ENCODE results near the gene EXOC5.
"Not testable (repeated sequence)": the region's sequence is repeated elsewhere in the genome, so short reads cannot be mapped to it uniquely, and the experiment has no call there.

The EXOC5 gene

GRCh38 chr14:57227083-57227482 is 41.6 kb downstream of the EXOC5 start:
- no peak overlapping the region for H3K4me3 ChIP-seq (ENCODE audit: low read length in 2 of 2)
- H3K27me3 ChIP-seq (ENCODE audit: control insufficient read depth in 2 of 2, insufficient read depth in 2 of 2, low read length in 2 of 2) = no peaks in the 10 kb centered on the region

DNA sequence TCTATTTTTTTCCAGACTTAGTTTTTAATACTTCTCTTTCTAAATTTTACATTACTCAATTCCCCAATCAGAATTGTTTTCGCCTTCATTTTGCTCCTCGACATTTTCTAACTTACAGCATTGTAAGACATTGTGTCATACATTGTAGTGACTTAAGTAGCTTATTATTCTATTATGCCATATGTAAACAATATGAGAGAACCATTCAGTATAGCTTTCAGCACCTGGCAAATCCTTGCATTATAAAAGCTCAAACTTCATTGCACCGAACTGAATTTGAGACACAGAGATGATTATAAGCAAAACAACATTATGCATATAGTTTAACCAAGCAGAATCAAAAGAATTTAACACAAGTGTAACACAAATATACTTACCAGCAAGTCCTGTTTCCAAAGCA is 46.8 kb downstream of the EXOC5 start:
- H3K4me1 ChIP-seq (ENCODE audit: control insufficient read depth in 2 of 2, insufficient read depth in 2 of 2, low read length in 2 of 2) = no peaks in the 10 kb centered on the region
- no peaks in the 10 kb centered on the region for H3K9me3 ChIP-seq (ENCODE audit: control insufficient read depth in 2 of 2, low read length in 2 of 2)
- H3K36me3 ChIP-seq (ENCODE audit: control insufficient read depth in 2 of 2, insufficient read depth in 2 of 2, low read length in 2 of 2) = peaks cover 16 to 24% of the 10 kb centered on the region in 2 donors
- H3K4me3 ChIP-seq (ENCODE audit: low read length in 2 of 2) = no peak overlapping the region
- no peaks in the 10 kb centered on the region for H3K27me3 ChIP-seq (ENCODE audit: control insufficient read depth in 2 of 2, insufficient read depth in 2 of 2, low read length in 2 of 2)
- H3K27ac ChIP-seq (ENCODE audit: low read depth in 2 of 2, low read length in 2 of 2) = no peak overlapping the region
- H3K9ac ChIP-seq (ENCODE audit: low read depth in 1 of 2, low read length in 2 of 2) = no peak overlapping the region

More at GRCh38 chr14:57227083-57227482, 41.6 kb downstream of the EXOC5 start:
- no peaks in the 10 kb centered on the region for H3K4me1 ChIP-seq (ENCODE audit: control insufficient read depth in 2 of 2, insufficient read depth in 2 of 2, low read length in 2 of 2)
- H3K36me3 ChIP-seq (ENCODE audit: control insufficient read depth in 2 of 2, insufficient read depth in 2 of 2, low read length in 2 of 2) = peaks cover 4 to 23% of the 10 kb centered on the region in 2 donors
- no peak overlapping the region for H3K27ac ChIP-seq (ENCODE audit: low read depth in 2 of 2, low read length in 2 of 2)
- no peaks in the 10 kb centered on the region for H3K9me3 ChIP-seq (ENCODE audit: control insufficient read depth in 2 of 2, low read length in 2 of 2)
- no peak overlapping the region for H3K9ac ChIP-seq (ENCODE audit: low read depth in 1 of 2, low read length in 2 of 2)

GRCh38 chr14:57212919-57213318 is 55.8 kb downstream of the EXOC5 start:
- no peaks in the 10 kb centered on the region for H3K9me3 ChIP-seq (ENCODE audit: control insufficient read depth in 2 of 2, low read length in 2 of 2)
- no peak overlapping the region for H3K27ac ChIP-seq (ENCODE audit: low read depth in 2 of 2, low read length in 2 of 2)
- H3K4me3 ChIP-seq (ENCODE audit: low read length in 2 of 2) = no peak overlapping the region
- H3K27me3 ChIP-seq (ENCODE audit: control insufficient read depth in 2 of 2, insufficient read depth in 2 of 2, low read length in 2 of 2) = no peaks in the 10 kb centered on the region
- H3K4me1 ChIP-seq (ENCODE audit: control insufficient read depth in 2 of 2, insufficient read depth in 2 of 2, low read length in 2 of 2) = no peaks in the 10 kb centered on the region
- peaks cover 32 to 39% of the 10 kb centered on the region in 2 donors for H3K36me3 ChIP-seq (ENCODE audit: control insufficient read depth in 2 of 2, insufficient read depth in 2 of 2, low read length in 2 of 2)
- no peak overlapping the region for H3K9ac ChIP-seq (ENCODE audit: low read depth in 1 of 2, low read length in 2 of 2)

DNA sequence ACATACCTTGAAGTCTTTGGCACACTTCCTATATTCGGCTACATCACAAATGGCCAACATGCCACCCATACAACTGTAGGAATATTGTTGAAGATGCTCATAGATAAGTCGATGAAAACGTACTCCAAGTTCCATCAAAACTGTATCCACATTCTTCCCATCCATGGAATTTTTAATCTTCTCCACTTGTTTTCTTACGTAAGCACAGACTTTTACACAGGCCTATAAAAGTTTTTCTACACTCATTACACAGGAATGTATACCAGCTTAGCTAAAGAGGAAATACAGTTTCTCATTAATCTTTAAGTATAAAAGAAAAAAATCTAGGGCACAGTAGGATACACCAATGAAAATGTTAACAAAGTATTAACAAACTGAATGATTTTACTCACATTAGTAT is 59.1 kb downstream of the EXOC5 start:
- no peak overlapping the region for H3K27ac ChIP-seq (ENCODE audit: low read depth in 2 of 2, low read length in 2 of 2)
- no peaks in the 10 kb centered on the region for H3K27me3 ChIP-seq (ENCODE audit: control insufficient read depth in 2 of 2, insufficient read depth in 2 of 2, low read length in 2 of 2)
- H3K9me3 ChIP-seq (ENCODE audit: control insufficient read depth in 2 of 2, low read length in 2 of 2) = no peaks in the 10 kb centered on the region
- H3K4me3 ChIP-seq (ENCODE audit: low read length in 2 of 2) = no peak overlapping the region
- no peaks in the 10 kb centered on the region for H3K4me1 ChIP-seq (ENCODE audit: control insufficient read depth in 2 of 2, insufficient read depth in 2 of 2, low read length in 2 of 2)
- H3K9ac ChIP-seq (ENCODE audit: low read depth in 1 of 2, low read length in 2 of 2) = no peak overlapping the region
- peaks cover 26 to 28% of the 10 kb centered on the region in 2 donors for H3K36me3 ChIP-seq (ENCODE audit: control insufficient read depth in 2 of 2, insufficient read depth in 2 of 2, low read length in 2 of 2)

- H3K27ac ChIP-seq (ENCODE audit: low read depth in 2 of 2, low read length in 2 of 2) = no peak overlapping the region
- H3K4me3 ChIP-seq (ENCODE audit: low read length in 2 of 2) = no peak overlapping the region
- H3K36me3 ChIP-seq (ENCODE audit: control insufficient read depth in 2 of 2, insufficient read depth in 2 of 2, low read length in 2 of 2) = peaks cover 8 to 10% of the 10 kb centered on the region in 2 donors
- H3K9me3 ChIP-seq (ENCODE audit: control insufficient read depth in 2 of 2, low read length in 2 of 2) = no peaks in the 10 kb centered on the region
- H3K4me1 ChIP-seq (ENCODE audit: control insufficient read depth in 2 of 2, insufficient read depth in 2 of 2, low read length in 2 of 2) = no peaks in the 10 kb centered on the region
- H3K9ac ChIP-seq (ENCODE audit: low read depth in 1 of 2, low read length in 2 of 2) = no peak overlapping the region
- no peaks in the 10 kb centered on the region for H3K27me3 ChIP-seq (ENCODE audit: control insufficient read depth in 2 of 2, insufficient read depth in 2 of 2, low read length in 2 of 2)
Observed at GRCh38 chr14:57205938-57206337, 62.8 kb downstream of the EXOC5 start.

GRCh38 chr14:57202672-57203071 is 66.0 kb downstream of the EXOC5 start:
- H3K9me3 ChIP-seq (ENCODE audit: control insufficient read depth in 2 of 2, low read length in 2 of 2); H3K4me3 ChIP-seq (ENCODE audit: low read length in 2 of 2); H3K4me1 ChIP-seq (ENCODE audit: control insufficient read depth in 2 of 2, insufficient read depth in 2 of 2, low read length in 2 of 2): not testable (repeated sequence)

DNA sequence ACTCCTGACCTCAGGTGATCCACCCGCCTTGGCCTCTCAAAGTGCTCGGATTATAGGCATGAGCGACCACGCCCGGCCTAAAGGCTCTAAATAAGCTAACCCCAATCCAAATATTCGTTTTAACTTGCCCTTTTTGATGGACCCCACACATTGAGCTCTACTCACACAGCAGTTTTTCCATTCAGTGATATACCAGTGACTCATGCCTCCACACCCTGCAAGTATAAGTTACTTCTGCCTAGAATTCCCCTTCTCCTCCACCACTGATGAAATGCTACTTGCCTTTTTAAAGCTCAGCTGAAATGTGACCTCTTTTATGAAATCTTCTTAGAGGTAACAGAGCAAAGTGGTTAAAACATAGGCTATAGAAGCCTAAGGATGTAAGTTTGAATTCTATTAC is 68.8 kb downstream of the EXOC5 start:
- Histone ChIP-seq H3K36me3 (ENCODE audit: control insufficient read depth in 2 of 2, insufficient read depth in 2 of 2, low read length in 2 of 2) (no peaks in the 10 kb centered on the region), H3K9me3 (ENCODE audit: control insufficient read depth in 2 of 2, low read length in 2 of 2) (no peaks in the 10 kb centered on the region), H3K9ac (ENCODE audit: low read depth in 1 of 2, low read length in 2 of 2) (no peak overlapping the region), H3K4me3 (ENCODE audit: low read length in 2 of 2) (no peak overlapping the region), H3K27ac (ENCODE audit: low read depth in 2 of 2, low read length in 2 of 2) (no peak overlapping the region), H3K27me3 (ENCODE audit: control insufficient read depth in 2 of 2, insufficient read depth in 2 of 2, low read length in 2 of 2) (no peaks in the 10 kb centered on the region), H3K4me1 (ENCODE audit: control insufficient read depth in 2 of 2, insufficient read depth in 2 of 2, low read length in 2 of 2) (no peaks in the 10 kb centered on the region)

More at GRCh38 chr14:57202672-57203071, 66.0 kb downstream of the EXOC5 start:
- H3K9ac ChIP-seq (ENCODE audit: low read depth in 1 of 2, low read length in 2 of 2); H3K27me3 ChIP-seq (ENCODE audit: control insufficient read depth in 2 of 2, insufficient read depth in 2 of 2, low read length in 2 of 2); H3K27ac ChIP-seq (ENCODE audit: low read depth in 2 of 2, low read length in 2 of 2); H3K36me3 ChIP-seq (ENCODE audit: control insufficient read depth in 2 of 2, insufficient read depth in 2 of 2, low read length in 2 of 2): not testable (repeated sequence)

GRCh38 chr14:57189070-57189469 is 79.6 kb downstream of the EXOC5 start:
- Histone ChIP-seq H3K9ac (ENCODE audit: low read depth in 1 of 2, low read length in 2 of 2) (no peak overlapping the region), H3K27me3 (ENCODE audit: control insufficient read depth in 2 of 2, insufficient read depth in 2 of 2, low read length in 2 of 2) (peaks cover 0 to 4% of the 10 kb centered on the region in 2 donors), H3K36me3 (ENCODE audit: control insufficient read depth in 2 of 2, insufficient read depth in 2 of 2, low read length in 2 of 2) (no peaks in the 10 kb centered on the region), H3K4me1 (ENCODE audit: control insufficient read depth in 2 of 2, insufficient read depth in 2 of 2, low read length in 2 of 2) (no peaks in the 10 kb centered on the region), H3K9me3 (ENCODE audit: control insufficient read depth in 2 of 2, low read length in 2 of 2) (no peaks in the 10 kb centered on the region), H3K27ac (ENCODE audit: low read depth in 2 of 2, low read length in 2 of 2) (no peak overlapping the region), H3K4me3 (ENCODE audit: low read length in 2 of 2) (no peak overlapping the region)

DNA sequence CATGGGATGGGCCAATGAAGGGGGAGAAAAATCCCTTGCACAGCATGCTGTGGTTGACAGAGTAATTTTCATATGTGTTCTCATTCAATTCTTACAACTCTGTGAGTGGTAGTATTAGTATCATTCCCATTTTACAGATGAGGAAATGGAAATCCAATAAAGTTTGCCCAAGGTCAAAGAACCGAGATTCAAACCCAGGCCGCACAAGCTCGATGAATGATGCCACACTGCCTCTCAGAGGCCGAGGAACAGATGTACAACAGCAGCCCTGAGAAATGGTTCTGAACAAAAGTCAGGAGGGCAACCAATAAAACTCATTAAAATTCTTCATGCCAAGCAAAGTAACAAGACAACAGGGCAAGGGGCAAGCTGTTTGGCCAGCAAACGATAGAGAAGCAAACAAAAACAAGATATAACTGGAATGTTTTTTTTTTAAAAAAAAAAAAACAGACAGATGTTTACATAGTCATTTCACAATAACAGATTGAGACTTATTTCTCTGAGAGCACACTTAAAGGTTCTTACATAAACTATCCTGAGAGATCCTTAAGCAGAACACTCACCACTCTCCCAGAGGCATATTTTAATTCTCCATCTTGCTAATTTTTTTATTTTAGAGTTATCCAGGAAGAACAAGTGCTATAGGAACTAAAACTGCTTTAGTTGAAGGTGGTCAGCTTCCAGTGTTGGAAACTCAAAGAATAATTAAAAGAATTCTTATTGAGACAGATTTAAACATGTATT is 85.8 kb downstream of the EXOC5 start:
- no peak overlapping the region for H3K4me3 ChIP-seq (ENCODE audit: low read length in 2 of 2)
- no peaks in the 10 kb centered on the region for H3K27me3 ChIP-seq (ENCODE audit: control insufficient read depth in 2 of 2, insufficient read depth in 2 of 2, low read length in 2 of 2)
- no peaks in the 10 kb centered on the region for H3K36me3 ChIP-seq (ENCODE audit: control insufficient read depth in 2 of 2, insufficient read depth in 2 of 2, low read length in 2 of 2)
- H3K4me1 ChIP-seq (ENCODE audit: control insufficient read depth in 2 of 2, insufficient read depth in 2 of 2, low read length in 2 of 2) = no peaks in the 10 kb centered on the region
- no peaks in the 10 kb centered on the region for H3K9me3 ChIP-seq (ENCODE audit: control insufficient read depth in 2 of 2, low read length in 2 of 2)
- H3K9ac ChIP-seq (ENCODE audit: low read depth in 1 of 2, low read length in 2 of 2) = no peak overlapping the region
- no peak overlapping the region for H3K27ac ChIP-seq (ENCODE audit: low read depth in 2 of 2, low read length in 2 of 2)

GRCh38 chr14:57179273-57179672 is 89.4 kb downstream of the EXOC5 start:
- Histone ChIP-seq H3K27me3 (ENCODE audit: control insufficient read depth in 2 of 2, insufficient read depth in 2 of 2, low read length in 2 of 2) (peaks cover 0 to 3% of the 10 kb centered on the region in 2 donors), H3K36me3 (ENCODE audit: control insufficient read depth in 2 of 2, insufficient read depth in 2 of 2, low read length in 2 of 2) (no peaks in the 10 kb centered on the region), H3K9ac (ENCODE audit: low read depth in 1 of 2, low read length in 2 of 2) (no peak overlapping the region), H3K4me1 (ENCODE audit: control insufficient read depth in 2 of 2, insufficient read depth in 2 of 2, low read length in 2 of 2) (no peaks in the 10 kb centered on the region), H3K9me3 (ENCODE audit: control insufficient read depth in 2 of 2, low read length in 2 of 2) (no peaks in the 10 kb centered on the region), H3K27ac (ENCODE audit: low read depth in 2 of 2, low read length in 2 of 2) (no peak overlapping the region), H3K4me3 (ENCODE audit: low read length in 2 of 2) (no peak overlapping the region)

Measured in mucosa of rectum (tissue), 2 donors.